ENCODE results near the gene CPNE8. TPM values are rescaled to one million over a fixed set of nuclear protein-coding genes. Genes with fewer than 3 reads are reported as not detected.
A peak's percentile ranks its signal among the peaks of the same experiment; 100 is the strongest.

CPNE8 gene
- total RNA-seq, 1 experiment from 2014 or later = 7.2 TPM

- intact Hi-C loops (cut with micrococcal nuclease) = loop anchor here (10.0 kb wide), 1 partner anchor 769 kb away; no protein-coding TSS in a partner anchor
- TF ChIP-seq EZH2 (IDR thresholded peaks at IDR 0.05; ENCODE audit: low read length, unreplicated experiment) (no peak), EZH2phosphoT487 (IDR thresholded peaks at IDR 0.05; ENCODE audit: borderline replicate concordance, low read length) (no peak), CTCF (conservative IDR thresholded peaks at IDR 0.05; ENCODE audit: low read depth, low read length) (no peak)
- ChIA-PET POLR2A (ENCODE audit: unreplicated experiment) (interaction anchor here (0.5 to 0.8 kb wide), 2 partner anchors 187 to 581 kb away, joined by 3 read pairs; no protein-coding TSS in a partner anchor), CTCF (interaction anchor here (0.5 kb wide), 1 partner anchor 180 kb away, joined by 4 read pairs; no protein-coding TSS in a partner anchor)
- Histone ChIP-seq H3K9ac (ENCODE audit: low read length) (no peak overlapping the region), H3K27ac (ENCODE audit: low read length) (no peak overlapping the region), H3K9me2 (replicated peaks; ENCODE audit: low read length) (no peaks in the 10 kb centered on the region), H3K9me3 (ENCODE audit: low read length) (no peaks in the 10 kb centered on the region), H3K4me3 (ENCODE audit: low read length) (0 out of 2 replicates have a peak overlapping the region, but pooled peaks have one; percentile 83), H3F3A (ENCODE audit: low read length, unreplicated experiment) (no peaks in the 10 kb centered on the region), H4K20me1 (ENCODE audit: low read length) (no peaks in the 10 kb centered on the region), H3K79me2 (ENCODE audit: low read length) (peaks cover 30% of the 10 kb centered on the region), H3K4me2 (ENCODE audit: low read length) (peak overlapping the region; percentile 94), H3K4me1 (ENCODE audit: insufficient read depth, low read length) (peaks cover 18% of the 10 kb centered on the region), H3K27me3 (ENCODE audit: low read length) (no peaks in the 10 kb centered on the region), H2AFZ (ENCODE audit: low read length) (no peak overlapping the region), H3K36me3 (ENCODE audit: low read depth, low read length) (no peaks in the 10 kb centered on the region)
- no TSS peak for BruUV-seq (replicated peaks)
- no peak for DNase-seq
- ATAC-seq = no peak
Observed at GRCh38 chr12:38903596-38903995, 1.8 kb downstream of the CPNE8 start.

GRCh38 chr12:38898001-38898684 lies 7.2 kb downstream of the CPNE8 start:
- peaks cover 2% of the 10 kb centered on the region for H3K4me1 ChIP-seq (ENCODE audit: insufficient read depth, low read length)
- intact Hi-C loops (cut with micrococcal nuclease) = loop anchor here (10.0 kb wide), 1 partner anchor 163 kb away; no protein-coding TSS in a partner anchor
- H3K36me3 ChIP-seq (ENCODE audit: low read depth, low read length) = no peaks in the 10 kb centered on the region
- no peak for TF ChIP-seq EZH2phosphoT487 (IDR thresholded peaks at IDR 0.05; ENCODE audit: borderline replicate concordance, low read length)
- TF ChIP-seq EZH2 (IDR thresholded peaks at IDR 0.05; ENCODE audit: low read length, unreplicated experiment) = no peak
- no peak for TF ChIP-seq CTCF (conservative IDR thresholded peaks at IDR 0.05; ENCODE audit: low read depth, low read length)
- H3F3A ChIP-seq (ENCODE audit: low read length, unreplicated experiment) = no peaks in the 10 kb centered on the region
- H3K4me2 ChIP-seq (ENCODE audit: low read length) = no peak overlapping the region
- no peak overlapping the region for H2AFZ ChIP-seq (ENCODE audit: low read length)
- no peaks in the 10 kb centered on the region for H4K20me1 ChIP-seq (ENCODE audit: low read length)
- POLR2A ChIA-PET (ENCODE audit: unreplicated experiment) = no interaction called here
- BruUV-seq (replicated peaks) = no TSS peak
- H3K79me2 ChIP-seq (ENCODE audit: low read length) = peaks cover 18% of the 10 kb centered on the region
- no peak overlapping the region for H3K9ac ChIP-seq (ENCODE audit: low read length)
- ATAC-seq = no peak
- H3K9me2 ChIP-seq (replicated peaks; ENCODE audit: low read length) = no peaks in the 10 kb centered on the region
- no peak overlapping the region for H3K27ac ChIP-seq (ENCODE audit: low read length)
- no peak for DNase-seq
- no peaks in the 10 kb centered on the region for H3K9me3 ChIP-seq (ENCODE audit: low read length)
- no peak overlapping the region for H3K4me3 ChIP-seq (ENCODE audit: low read length)
- CTCF ChIA-PET = no interaction called here
- H3K27me3 ChIP-seq (ENCODE audit: low read length) = no peaks in the 10 kb centered on the region

GRCh38 chr12:38895446-38895845 lies 9.9 kb downstream of the CPNE8 start:
- Histone ChIP-seq H3K79me2 (ENCODE audit: low read length) (0 out of 2 replicates have a peak, but pooled peaks cover 5% of the 10 kb centered on the region), H3K27ac (ENCODE audit: low read length) (no peak overlapping the region), H3K9ac (ENCODE audit: low read length) (no peak overlapping the region), H3K27me3 (ENCODE audit: low read length) (no peaks in the 10 kb centered on the region), H3K9me2 (replicated peaks; ENCODE audit: low read length) (no peaks in the 10 kb centered on the region), H4K20me1 (ENCODE audit: low read length) (no peaks in the 10 kb centered on the region), H3K4me1 (ENCODE audit: insufficient read depth, low read length) (peaks cover 2% of the 10 kb centered on the region; the same call in 1 of the 2 replicates), H3F3A (ENCODE audit: low read length, unreplicated experiment) (no peaks in the 10 kb centered on the region), H2AFZ (ENCODE audit: low read length) (no peak overlapping the region), H3K4me3 (ENCODE audit: low read length) (no peak overlapping the region), H3K36me3 (ENCODE audit: low read depth, low read length) (no peaks in the 10 kb centered on the region), H3K4me2 (ENCODE audit: low read length) (no peak overlapping the region), H3K9me3 (ENCODE audit: low read length) (no peaks in the 10 kb centered on the region)
- TF ChIP-seq CTCF (conservative IDR thresholded peaks at IDR 0.05; ENCODE audit: low read depth, low read length) (no peak), EZH2phosphoT487 (IDR thresholded peaks at IDR 0.05; ENCODE audit: borderline replicate concordance, low read length) (no peak), EZH2 (IDR thresholded peaks at IDR 0.05; ENCODE audit: low read length, unreplicated experiment) (no peak)
- ChIA-PET POLR2A (ENCODE audit: unreplicated experiment) (no interaction called here), CTCF (no interaction called here)
- no peak for ATAC-seq
- BruUV-seq (replicated peaks) = no TSS peak
- DNase-seq = no peak
- intact Hi-C loops (cut with micrococcal nuclease) = loop anchor here (10.0 kb wide), 1 partner anchor 161 kb away; no protein-coding TSS in a partner anchor

Measured in PC-3 (cell line).